ENCODE measurements around the gene TPMT.
"Not testable (repeated sequence)": the region's sequence is repeated elsewhere in the genome, so short reads cannot be mapped to it uniquely, and the experiment has no call there.

The TPMT gene

DNA sequence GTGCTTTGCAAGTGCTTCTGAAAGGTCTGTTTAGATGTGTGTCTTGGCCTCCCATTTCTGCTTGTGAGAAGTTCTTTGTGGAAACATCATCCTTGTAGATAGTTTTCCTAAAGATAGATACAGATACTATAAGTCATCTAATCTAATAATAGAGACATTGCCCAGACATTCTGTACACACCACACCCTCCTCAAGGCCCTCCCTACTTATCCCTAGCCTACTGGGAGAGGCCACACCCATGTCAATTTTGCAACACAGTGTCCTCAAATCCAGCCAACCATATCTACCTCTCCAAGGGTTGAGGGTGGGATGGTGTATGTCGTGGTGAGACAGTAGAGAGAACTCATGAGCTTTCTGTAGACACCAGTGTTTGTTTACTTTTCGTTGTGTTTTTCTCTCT lies 6.6 kb upstream of the TPMT start:
- DNase-seq (ENCODE audit: low read depth), result no peak
- H3K4me3 ChIP-seq (ENCODE audit: control insufficient read depth, low read depth, low read length), result no peak overlapping the region
- TF ChIP-seq, protein P1, sequence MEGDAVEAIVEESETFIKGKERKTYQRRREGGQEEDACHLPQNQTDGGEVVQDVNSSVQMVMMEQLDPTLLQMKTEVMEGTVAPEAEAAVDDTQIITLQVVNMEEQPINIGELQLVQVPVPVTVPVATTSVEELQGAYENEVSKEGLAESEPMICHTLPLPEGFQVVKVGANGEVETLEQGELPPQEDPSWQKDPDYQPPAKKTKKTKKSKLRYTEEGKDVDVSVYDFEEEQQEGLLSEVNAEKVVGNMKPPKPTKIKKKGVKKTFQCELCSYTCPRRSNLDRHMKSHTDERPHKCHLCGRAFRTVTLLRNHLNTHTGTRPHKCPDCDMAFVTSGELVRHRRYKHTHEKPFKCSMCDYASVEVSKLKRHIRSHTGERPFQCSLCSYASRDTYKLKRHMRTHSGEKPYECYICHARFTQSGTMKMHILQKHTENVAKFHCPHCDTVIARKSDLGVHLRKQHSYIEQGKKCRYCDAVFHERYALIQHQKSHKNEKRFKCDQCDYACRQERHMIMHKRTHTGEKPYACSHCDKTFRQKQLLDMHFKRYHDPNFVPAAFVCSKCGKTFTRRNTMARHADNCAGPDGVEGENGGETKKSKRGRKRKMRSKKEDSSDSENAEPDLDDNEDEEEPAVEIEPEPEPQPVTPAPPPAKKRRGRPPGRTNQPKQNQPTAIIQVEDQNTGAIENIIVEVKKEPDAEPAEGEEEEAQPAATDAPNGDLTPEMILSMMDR (IDR thresholded peaks at IDR 0.05; ENCODE audit: control insufficient read depth, insufficient read depth, low read depth, low read length, missing control alignments), result no peak

DNA sequence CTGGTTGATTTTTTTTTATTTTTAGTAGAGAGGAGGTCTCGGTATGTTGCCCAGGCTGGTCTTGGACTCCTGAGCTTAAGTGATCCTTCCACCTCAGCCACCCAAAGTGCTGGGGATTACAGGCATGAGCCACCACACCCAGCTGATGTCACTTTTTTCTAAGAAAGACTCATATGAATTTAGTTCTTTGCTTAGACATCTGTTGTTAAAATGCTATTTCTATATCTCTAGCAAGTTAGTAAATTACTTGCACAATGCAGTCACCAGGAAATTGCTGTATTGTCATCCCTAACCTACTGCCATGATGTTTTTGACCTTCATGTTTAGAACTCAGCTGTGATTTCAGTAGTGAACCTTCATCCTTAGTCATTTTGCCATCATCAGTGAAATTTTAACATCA lies 6.0 kb upstream of the TPMT start:
- DNase-seq (ENCODE audit: low read depth), result no peak
- no peak overlapping the region for H3K4me3 ChIP-seq (ENCODE audit: control insufficient read depth, low read depth, low read length)
- TF ChIP-seq, protein P1 (IDR thresholded peaks at IDR 0.05; ENCODE audit: control insufficient read depth, insufficient read depth, low read depth, low read length, missing control alignments), result no peak

DNA sequence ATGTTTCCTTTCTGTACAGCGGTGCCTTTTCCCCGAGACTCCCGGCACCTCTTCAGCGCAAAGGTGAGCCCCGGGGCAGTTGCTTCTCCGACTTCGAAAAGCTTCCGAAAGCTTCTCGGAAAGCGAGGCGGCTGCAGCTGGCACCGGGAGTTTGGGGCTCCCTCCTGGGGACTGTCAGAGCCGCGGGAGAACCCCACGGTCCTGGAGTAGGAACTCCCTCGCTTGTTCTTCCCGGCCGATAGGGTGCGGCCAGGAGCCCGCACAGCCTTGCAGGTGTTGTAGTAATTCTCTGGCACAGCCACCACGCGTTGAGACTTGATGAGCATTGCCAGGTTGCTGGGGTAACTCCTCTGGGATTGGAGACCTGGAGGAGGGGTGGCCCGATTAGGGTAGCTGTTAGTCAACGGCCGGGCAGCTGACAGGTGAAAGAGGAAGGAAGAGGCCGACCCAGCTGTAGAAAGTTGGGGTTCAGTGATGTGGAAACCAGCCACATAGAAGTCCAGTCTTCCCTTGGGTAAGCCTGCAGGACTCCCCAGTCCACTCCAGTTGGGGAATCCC lies 1.1 kb upstream of the TPMT start:
- peak overlapping the region; percentile 96 for H3K4me3 ChIP-seq (ENCODE audit: control insufficient read depth, low read depth, low read length)
- DNase-seq (ENCODE audit: low read depth), result no peak
- TF ChIP-seq, protein P1 (IDR thresholded peaks at IDR 0.05; ENCODE audit: control insufficient read depth, insufficient read depth, low read depth, low read length, missing control alignments), result peak; percentile 28

DNA sequence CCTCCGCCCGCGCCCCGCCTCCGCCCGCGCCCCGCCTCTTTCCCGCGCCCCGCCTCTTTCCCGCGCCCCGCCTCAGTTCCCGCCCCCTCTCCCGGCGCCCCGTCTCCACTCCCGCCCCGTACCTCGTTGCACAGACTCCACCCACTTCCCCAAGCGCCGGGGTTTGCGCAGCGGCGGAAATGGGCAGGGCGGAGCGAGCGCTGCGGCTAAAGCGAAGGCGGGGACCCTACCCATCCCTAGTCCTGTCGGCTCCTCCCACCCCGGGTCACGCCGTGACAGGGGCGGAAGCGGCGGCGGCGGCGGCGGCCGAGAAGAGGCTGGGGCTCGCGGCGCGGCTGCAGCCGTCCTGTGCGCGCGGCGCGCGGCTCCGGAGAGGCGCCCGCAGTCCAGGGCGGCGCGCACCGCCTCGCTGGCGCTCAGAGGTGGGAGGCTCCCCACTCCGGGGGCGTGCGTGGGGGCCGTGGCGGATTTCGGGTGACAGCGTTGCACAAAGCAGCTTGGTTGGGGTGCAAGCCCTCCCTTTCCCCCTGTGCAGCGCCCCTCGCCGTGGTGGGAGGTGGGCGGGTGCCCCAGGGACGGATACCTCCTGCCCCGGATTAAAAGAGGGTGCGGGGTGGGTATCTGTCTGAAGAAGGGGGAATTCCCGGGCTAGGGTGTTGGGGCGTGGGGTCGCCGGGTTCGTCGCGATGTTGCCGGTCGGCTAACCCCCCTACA lies 430 bp upstream of the TPMT start, which contains the start of gene KDM1B:
Gene KDM1B (plus strand): TSS at position 273 of the 714 bp plus-strand sequence. CDS start 4,474 bp downstream, outside the sequence.
- TF ChIP-seq, protein P1 (IDR thresholded peaks at IDR 0.05; ENCODE audit: control insufficient read depth, insufficient read depth, low read depth, low read length, missing control alignments), result no peak
- DNase-seq (ENCODE audit: low read depth), result peak; percentile 91
- peak within 1 kb of the TSS; percentile 96 for H3K4me3 ChIP-seq (ENCODE audit: control insufficient read depth, low read depth, low read length)

DNA sequence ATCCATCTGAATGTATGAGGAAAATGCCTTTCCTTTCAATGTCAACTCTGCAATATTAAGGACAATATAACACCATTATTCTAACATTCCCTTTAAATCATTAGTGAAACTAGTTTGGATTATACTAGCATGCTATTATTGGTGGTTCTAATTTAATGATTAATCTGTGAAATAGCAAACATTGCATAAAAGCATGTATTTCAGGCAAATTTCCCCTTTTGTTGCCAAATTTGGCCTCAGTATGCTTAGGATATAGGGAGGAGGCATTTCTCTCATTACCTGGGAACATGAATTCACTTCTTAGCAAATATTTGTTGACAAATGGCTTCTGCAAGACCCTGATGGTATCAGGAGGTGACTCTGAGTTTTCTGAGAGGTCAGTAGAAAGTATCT lies 1.6 kb downstream of the TPMT start:
- TF ChIP-seq, protein P1 (IDR thresholded peaks at IDR 0.05; ENCODE audit: control insufficient read depth, insufficient read depth, low read depth, low read length, missing control alignments), result no peak
- DNase-seq (ENCODE audit: low read depth), result no peak
- H3K4me3 ChIP-seq (ENCODE audit: control insufficient read depth, low read depth, low read length), result no peak overlapping the region

DNA sequence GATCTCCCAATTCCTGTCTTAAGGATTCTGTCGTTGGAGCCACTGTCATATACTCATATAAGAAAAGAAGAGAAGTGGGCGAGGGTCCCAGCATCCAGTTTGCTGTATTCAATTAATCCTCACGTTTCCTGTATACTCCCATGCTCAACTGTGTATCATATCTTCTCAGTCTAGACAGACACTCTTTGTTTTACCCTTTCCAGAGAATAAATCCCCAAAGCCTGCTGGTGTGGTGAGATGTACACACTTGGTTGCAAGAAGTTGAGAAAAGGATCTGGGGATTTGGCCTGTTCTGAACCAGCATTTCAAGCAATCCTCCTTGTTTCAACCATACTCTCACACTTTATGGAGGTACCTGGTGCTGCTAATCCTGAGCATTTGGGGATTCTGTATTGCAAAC lies 3.1 kb downstream of the TPMT start:
- DNase-seq (ENCODE audit: low read depth), result no peak
- H3K4me3 ChIP-seq (ENCODE audit: control insufficient read depth, low read depth, low read length), result no peak overlapping the region
- TF ChIP-seq, protein P1 (IDR thresholded peaks at IDR 0.05; ENCODE audit: control insufficient read depth, insufficient read depth, low read depth, low read length, missing control alignments), result no peak

DNA sequence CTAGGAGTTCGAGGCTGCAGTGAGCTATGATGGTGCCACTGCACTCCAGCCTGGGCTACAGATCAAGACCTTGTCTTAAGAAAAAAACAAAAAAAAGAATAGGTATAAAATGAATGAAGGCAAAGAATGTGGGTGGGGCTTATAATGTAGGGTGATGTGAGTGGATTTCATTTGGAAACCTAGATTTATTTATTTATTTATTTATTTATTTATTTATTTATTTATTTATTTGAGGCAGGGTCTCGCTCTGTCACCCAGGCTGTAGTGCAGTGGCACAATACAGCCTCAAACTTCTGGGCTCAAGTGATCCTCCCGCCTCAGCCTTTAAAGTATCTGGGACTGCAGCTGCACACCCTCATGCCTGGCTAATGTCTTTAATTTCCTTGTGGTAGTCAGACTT lies 3.5 kb downstream of the TPMT start:
- DNase-seq (ENCODE audit: low read depth); H3K4me3 ChIP-seq (ENCODE audit: control insufficient read depth, low read depth, low read length): not testable (repeated sequence)
